SK-N-SH treated with all-trans-retinoic acid at 6 μM for 48 hours (cell line): ENCODE results near the gene GSAP.
"Not testable (repeated sequence)": the region's sequence is repeated elsewhere in the genome, so short reads cannot be mapped to it uniquely, and the experiment has no call there.

Experiments used
- ATAC-seq: fragments of 200-7000 bp; cut with Tn5 transposase; 3 replicates; pipeline ENCODE4 v1.9.1; 2020; ENCODE audit warnings: mild to moderate bottlenecking, moderate library complexity
- BACH2 ChIP-seq: fragments of 250-450 bp; sonication (Bioruptor Pico); IDR thresholded peaks from 2 replicates; pipeline ENCODE4 v1.9.0; 2021; ENCODE audit warnings: mild to moderate bottlenecking, borderline replicate concordance
- CREB5 ChIP-seq: fragments of 250-450 bp; sonication (Bioruptor Pico); IDR thresholded peaks from 2 replicates; pipeline ENCODE4 v1.5.1; 2020; ENCODE audit warnings: low read depth, mild to moderate bottlenecking, moderate library complexity
- CSRNP3 ChIP-seq: fragments of 250-450 bp; sonication (Bioruptor Pico); IDR thresholded peaks from 2 replicates; pipeline ENCODE4 v1.5.1; 2021; ENCODE audit warnings: mild to moderate bottlenecking, moderate library complexity
- ESRRG ChIP-seq: fragments of 250-450 bp; sonication (Bioruptor Pico); IDR thresholded peaks from 2 replicates; pipeline ENCODE4 v1.6.1; 2021; ENCODE audit warnings: mild to moderate bottlenecking
- GLIS3 ChIP-seq: fragments of 250-450 bp; sonication (Bioruptor Pico); IDR thresholded peaks from 2 replicates; pipeline ENCODE4 v1.5.0; 2020; ENCODE audit warnings: mild to moderate bottlenecking, moderate library complexity
- ISL1 ChIP-seq: fragments of 250-450 bp; sonication (Bioruptor Pico); IDR thresholded peaks from 2 replicates; pipeline ENCODE4 v2.1.2; 2022; ENCODE audit warnings: mild to moderate bottlenecking, moderate library complexity
- POU6F1 ChIP-seq: fragments of 250-450 bp; sonication (Bioruptor Pico); IDR thresholded peaks from 2 replicates; pipeline ENCODE4 v1.8.0; 2021; ENCODE audit warnings: low read depth, mild to moderate bottlenecking, moderate library complexity, borderline replicate concordance
- SNAI2 ChIP-seq: fragments of 250-450 bp; sonication (Bioruptor Pico); IDR thresholded peaks from 2 replicates; pipeline ENCODE4 v1.5.0; 2020; ENCODE audit warnings: mild to moderate bottlenecking, moderate library complexity
- TCF4 ChIP-seq: fragments of 250-450 bp; sonication (Bioruptor Pico); IDR thresholded peaks from 2 replicates; pipeline ENCODE4 v1.8.0; 2021; ENCODE audit warnings: mild to moderate bottlenecking, moderate library complexity, borderline replicate concordance
- TOX ChIP-seq: fragments of 250-450 bp; sonication (Bioruptor Pico); IDR thresholded peaks from 2 replicates; pipeline ENCODE4 v1.8.0; 2021; ENCODE audit warnings: mild to moderate bottlenecking, moderate library complexity, borderline replicate concordance
- TSHZ2 ChIP-seq: fragments of 250-450 bp; sonication (Bioruptor Pico); IDR thresholded peaks from 2 replicates; pipeline ENCODE4 v1.5.0; 2020; ENCODE audit warnings: mild to moderate bottlenecking, moderate library complexity
- ZFP3 ChIP-seq: fragments of 250-450 bp; sonication (Bioruptor Pico); IDR thresholded peaks from 2 replicates; pipeline ENCODE4 v1.5.0; 2020; ENCODE audit warnings: mild to moderate bottlenecking, moderate library complexity
- ZNF565 ChIP-seq: fragments of 450-650 bp; formaldehyde crosslinking; conservative IDR thresholded peaks from 2 replicates; pipeline ENCODE4 v1.5.0; 2020; ENCODE audit warnings: low read depth, mild to moderate bottlenecking, moderate library complexity
- ZNF70 ChIP-seq: fragments of 450-650 bp; formaldehyde crosslinking; IDR thresholded peaks from 2 replicates; pipeline ENCODE4 v1.5.0; 2020; ENCODE audit warnings: mild to moderate bottlenecking, moderate library complexity
- ZNF8 ChIP-seq: fragments of 450-650 bp; formaldehyde crosslinking; IDR thresholded peaks from 2 replicates; pipeline ENCODE4 v1.5.0; 2020; ENCODE audit warnings: mild to moderate bottlenecking, moderate library complexity

GSAP gene

DNA sequence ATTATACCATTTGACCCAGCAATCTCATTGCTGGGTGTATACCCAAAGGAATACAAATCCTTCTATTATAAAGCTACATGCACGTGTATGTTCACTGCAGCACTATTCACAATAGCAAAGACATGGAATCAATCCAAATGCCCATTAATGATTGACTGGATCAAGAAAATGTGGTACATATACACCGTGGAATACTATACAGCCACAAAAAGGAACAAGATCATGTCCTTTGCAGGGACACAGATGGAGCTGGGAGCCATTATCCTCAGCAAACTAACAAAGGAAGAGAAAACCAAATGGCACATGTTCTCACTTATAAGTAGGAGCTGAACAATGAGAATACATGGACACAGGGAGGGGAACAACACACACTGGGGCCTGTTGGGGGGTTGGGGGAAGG is 82.1 kb downstream of the GSAP start:
- peak; percentile 89 for TF ChIP-seq ZNF8 (CRISPR knock-in tag)
- ATAC-seq, result not testable (repeated sequence)

GRCh38 chr7:77331938-77332695 is 84.0 kb downstream of the GSAP start:
- ATAC-seq, result peak; percentile 96
- TF ChIP-seq BACH2 (CRISPR knock-in tag) (no peak), CSRNP3 (CRISPR knock-in tag) (no peak), ZFP3 (no peak), ZNF70 (CRISPR knock-in tag) (peak; percentile 31; the same call in 1 of the 2 replicates), TCF4 (CRISPR knock-in tag) (peak; percentile 97), ZNF8 (CRISPR knock-in tag) (no peak), ZNF565 (no peak), TSHZ2 (peak; percentile 76; the same call in 1 of the 2 replicates)

GRCh38 chr7:77330169-77330882 is 85.8 kb downstream of the GSAP start:
- no peak for TF ChIP-seq POU6F1
- no peak for TF ChIP-seq ESRRG (CRISPR knock-in tag)
- TF ChIP-seq ZNF565, result no peak
- no peak for TF ChIP-seq TCF4 (CRISPR knock-in tag)

GRCh38 chr7:77329466-77330168 is 86.5 kb downstream of the GSAP start:
- TF ChIP-seq BACH2 (CRISPR knock-in tag), result no peak
- no peak for TF ChIP-seq ISL1 (CRISPR knock-in tag)
- TF ChIP-seq ZNF8 (CRISPR knock-in tag), result no peak
- no peak for TF ChIP-seq GLIS3 (CRISPR knock-in tag)
- TF ChIP-seq TOX (CRISPR knock-in tag), result no peak
- no peak for TF ChIP-seq ZNF565
- TF ChIP-seq SNAI2 (CRISPR knock-in tag), result no peak
- no peak for TF ChIP-seq CREB5 (CRISPR knock-in tag)
- ATAC-seq, result no peak

More at GRCh38 chr7:77330169-77330882, 85.8 kb downstream of the GSAP start:
- ATAC-seq, result no peak

GRCh38 chr7:77328669-77329068 is 87.5 kb downstream of the GSAP start:
- peak; percentile 35; the same call in 2 of the 3 replicates for ATAC-seq
- TF ChIP-seq TCF4 (CRISPR knock-in tag) (no peak), ISL1 (CRISPR knock-in tag) (0 out of 2 replicates have a peak, but pooled peaks have one; percentile 9)
- TF ChIP-seq, all 23 proteins: peak for 1
